ENCODE measurements around the gene GFER. TPM values are rescaled to one million over a fixed set of nuclear protein-coding genes. Genes with fewer than 3 reads are reported as not detected.
A peak's percentile ranks its signal among the peaks of the same experiment; 100 is the strongest.

The GFER gene
- total and polyA plus RNA-seq, 9 of the 15 experiments (the other 6 are each of a cell fraction or from before 2014, with no cell fraction given), result 4.3 to 53.7 (median 19.8) TPM

DNA sequence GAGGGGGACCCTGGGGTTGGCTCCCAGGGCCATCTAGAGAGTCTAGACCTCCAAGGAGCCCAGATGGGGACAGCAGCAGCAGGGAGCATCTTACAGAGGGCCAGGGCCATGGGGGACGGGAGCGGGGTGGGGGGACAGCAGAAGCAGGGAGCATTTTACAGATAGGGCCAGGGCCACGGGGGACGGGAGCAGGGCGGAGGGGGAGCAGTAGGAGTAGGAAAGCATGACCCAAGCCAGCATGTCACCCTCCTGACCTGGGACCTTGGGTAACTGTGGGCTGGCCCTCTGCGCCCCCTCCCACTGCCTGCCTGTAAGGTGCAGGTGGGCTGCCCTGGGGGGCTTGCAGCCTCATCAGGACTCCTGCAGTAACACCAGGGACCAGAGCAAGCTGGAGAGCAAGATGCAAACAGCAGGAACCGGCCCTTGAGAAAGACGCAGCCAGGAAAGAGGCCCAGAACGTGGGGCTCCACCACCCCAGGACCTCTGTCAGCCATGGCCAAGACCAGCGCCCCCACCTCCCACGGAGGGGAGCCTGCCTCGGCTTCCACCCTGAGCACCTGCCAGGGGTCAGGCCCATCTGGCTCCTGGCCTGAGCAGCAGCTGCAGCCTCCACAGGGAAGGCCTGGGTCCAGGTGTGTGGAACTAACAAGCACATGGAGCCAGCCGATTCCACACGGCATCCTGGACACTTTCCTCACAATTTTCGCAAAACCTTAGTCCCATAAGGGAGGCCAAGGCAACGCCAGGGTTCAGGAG lies 23.3 kb downstream of the GFER start:
- Histone ChIP-seq H3K4me1 (replicated peaks in 1 of 2; ENCODE audit: control insufficient read depth in 2 of 2, insufficient read depth in 2 of 2, low read length in 2 of 2) (peaks cover 27 to 83% of the 10 kb centered on the region in 2 experiments), H3K27me3 (ENCODE audit: control insufficient read depth in 2 of 2, insufficient read depth in 2 of 2, low read length in 2 of 2) (no peaks in the 10 kb centered on the region), H3K27ac (ENCODE audit: extremely low read depth, low read depth, low read length) (peak overlapping the region; percentile 42; the same call in 1 of the 3 replicates), H3K4me2 (ENCODE audit: insufficient read depth, low read length) (peak overlapping the region; percentile 93), H3K36me3 (ENCODE audit: control insufficient read depth, insufficient read depth, low read length) (peaks cover 57% of the 10 kb centered on the region; the same call in 2 of the 3 replicates), H3K9me3 (replicated peaks; ENCODE audit: control insufficient read depth, insufficient read depth, low read depth, low read length) (no peaks in the 10 kb centered on the region), H4K20me1 (replicated peaks; ENCODE audit: control insufficient read depth, insufficient read depth, low read length) (peaks cover 46% of the 10 kb centered on the region), H3K79me2 (ENCODE audit: control insufficient read depth, insufficient read depth, low read length) (peaks cover 83% of the 10 kb centered on the region), H3K9ac (ENCODE audit: insufficient read depth in 1 of 2, low read depth in 2 of 2, low read length in 2 of 2) (peak overlapping the region; percentile 91 to 99), H3K4me3 (peak overlapping the region; percentile 99), H2AFZ (ENCODE audit: low read depth, low read length) (no peak overlapping the region), H3K9me1 (ENCODE audit: control insufficient read depth, insufficient read depth, low read length) (peaks cover 19% of the 10 kb centered on the region)
- no TSS peak for BruUV-seq (replicated peaks)
- ATAC-seq (no peak), DNase-seq (ENCODE audit: extremely low read depth in 1 of 4, low spot score in 3 of 4) (no peak), FAIRE-seq (no peak)
- ChIA-PET CTCF (ENCODE audit: low intra/inter-chr PET ratio) (no interaction called here), POLR2A (interaction anchor here (0.6 to 2.6 kb wide), 5 partner anchors 10 to 453 kb away, joined by 3 to 13 read pairs (median 4); partner anchors contain the start of genes RPS2, TEDC2 and TRAF7)
- intact Hi-C loops (cut with micrococcal nuclease), result no loop called here
- WGBS (ENCODE audit: insufficient coverage, low coverage, missing lambda C conversion rate), result 40% methylated on average over 6 of the region's 16 CpGs
- in situ Hi-C loops (cut with MboI), result no loop called here
- TF ChIP-seq TAL1 (IDR thresholded peaks at IDR 0.05) (no peak), CCAR2 (IDR thresholded peaks at IDR 0.05; ENCODE audit: low read depth, low read length) (no peak), KLF16 (IDR thresholded peaks at IDR 0.05) (no peak), ZNF232 (CRISPR knock-in tag; IDR thresholded peaks at IDR 0.05) (no peak), ZNF785 (CRISPR knock-in tag; IDR thresholded peaks at IDR 0.05) (no peak), FOXK1 (CRISPR knock-in tag; IDR thresholded peaks at IDR 0.05; ENCODE audit: borderline replicate concordance) (0 out of 2 replicates have a peak, but pooled peaks have one; percentile 20), POU5F1 (IDR thresholded peaks at IDR 0.05; ENCODE audit: borderline replicate concordance, low read depth, low read length, partially characterized antibody) (no peak), IFI16 (CRISPR knock-in tag; IDR thresholded peaks at IDR 0.05) (no peak), ZBTB7A (IDR thresholded peaks at IDR 0.05; ENCODE audit: borderline replicate concordance, control insufficient read depth, low read depth, low read length) (peak; percentile 6; the same call in 1 of the 2 replicates), NR2C1 (IDR thresholded peaks at IDR 0.05) (no peak), NR2C1 (tag; IDR thresholded peaks at IDR 0.05) (no peak), ZNF583 (CRISPR knock-in tag; IDR thresholded peaks at IDR 0.05) (no peak), FOS (IDR thresholded peaks at IDR 0.05; ENCODE audit: extremely low read depth, insufficient read length) (no peak)
- TF ChIP-seq, protein P1, sequence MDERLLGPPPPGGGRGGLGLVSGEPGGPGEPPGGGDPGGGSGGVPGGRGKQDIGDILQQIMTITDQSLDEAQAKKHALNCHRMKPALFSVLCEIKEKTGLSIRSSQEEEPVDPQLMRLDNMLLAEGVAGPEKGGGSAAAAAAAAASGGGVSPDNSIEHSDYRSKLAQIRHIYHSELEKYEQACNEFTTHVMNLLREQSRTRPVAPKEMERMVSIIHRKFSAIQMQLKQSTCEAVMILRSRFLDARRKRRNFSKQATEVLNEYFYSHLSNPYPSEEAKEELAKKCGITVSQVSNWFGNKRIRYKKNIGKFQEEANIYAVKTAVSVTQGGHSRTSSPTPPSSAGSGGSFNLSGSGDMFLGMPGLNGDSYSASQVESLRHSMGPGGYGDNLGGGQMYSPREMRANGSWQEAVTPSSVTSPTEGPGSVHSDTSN (CRISPR knock-in tag; IDR thresholded peaks at IDR 0.05; ENCODE audit: low read depth), result no peak
- TF ChIP-seq, protein P1 (tag; conservative IDR thresholded peaks at IDR 0.05; ENCODE audit: low read depth), result no peak
- TF ChIP-seq, protein P2, sequence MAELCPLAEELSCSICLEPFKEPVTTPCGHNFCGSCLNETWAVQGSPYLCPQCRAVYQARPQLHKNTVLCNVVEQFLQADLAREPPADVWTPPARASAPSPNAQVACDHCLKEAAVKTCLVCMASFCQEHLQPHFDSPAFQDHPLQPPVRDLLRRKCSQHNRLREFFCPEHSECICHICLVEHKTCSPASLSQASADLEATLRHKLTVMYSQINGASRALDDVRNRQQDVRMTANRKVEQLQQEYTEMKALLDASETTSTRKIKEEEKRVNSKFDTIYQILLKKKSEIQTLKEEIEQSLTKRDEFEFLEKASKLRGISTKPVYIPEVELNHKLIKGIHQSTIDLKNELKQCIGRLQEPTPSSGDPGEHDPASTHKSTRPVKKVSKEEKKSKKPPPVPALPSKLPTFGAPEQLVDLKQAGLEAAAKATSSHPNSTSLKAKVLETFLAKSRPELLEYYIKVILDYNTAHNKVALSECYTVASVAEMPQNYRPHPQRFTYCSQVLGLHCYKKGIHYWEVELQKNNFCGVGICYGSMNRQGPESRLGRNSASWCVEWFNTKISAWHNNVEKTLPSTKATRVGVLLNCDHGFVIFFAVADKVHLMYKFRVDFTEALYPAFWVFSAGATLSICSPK (IDR thresholded peaks at IDR 0.05; ENCODE audit: borderline replicate concordance), result no peak
- TF ChIP-seq, protein P3, sequence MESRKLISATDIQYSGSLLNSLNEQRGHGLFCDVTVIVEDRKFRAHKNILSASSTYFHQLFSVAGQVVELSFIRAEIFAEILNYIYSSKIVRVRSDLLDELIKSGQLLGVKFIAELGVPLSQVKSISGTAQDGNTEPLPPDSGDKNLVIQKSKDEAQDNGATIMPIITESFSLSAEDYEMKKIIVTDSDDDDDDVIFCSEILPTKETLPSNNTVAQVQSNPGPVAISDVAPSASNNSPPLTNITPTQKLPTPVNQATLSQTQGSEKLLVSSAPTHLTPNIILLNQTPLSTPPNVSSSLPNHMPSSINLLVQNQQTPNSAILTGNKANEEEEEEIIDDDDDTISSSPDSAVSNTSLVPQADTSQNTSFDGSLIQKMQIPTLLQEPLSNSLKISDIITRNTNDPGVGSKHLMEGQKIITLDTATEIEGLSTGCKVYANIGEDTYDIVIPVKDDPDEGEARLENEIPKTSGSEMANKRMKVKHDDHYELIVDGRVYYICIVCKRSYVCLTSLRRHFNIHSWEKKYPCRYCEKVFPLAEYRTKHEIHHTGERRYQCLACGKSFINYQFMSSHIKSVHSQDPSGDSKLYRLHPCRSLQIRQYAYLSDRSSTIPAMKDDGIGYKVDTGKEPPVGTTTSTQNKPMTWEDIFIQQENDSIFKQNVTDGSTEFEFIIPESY (CRISPR knock-in tag; IDR thresholded peaks at IDR 0.05), result no peak
